Right renal cortex interstitium (tissue), 3 donors: ENCODE data around the gene PUS10. TPM values are rescaled to one million over a fixed set of nuclear protein-coding genes. Genes with fewer than 3 reads are reported as not detected.

ENCODE experiments used
- DNase-seq, 3 donors: peaks; one replicate each; pipeline ENCODE4 v3.0.0-alpha.2; 2013; ENCODE audit warnings: low read depth in 3 of 3, low spot score in 2 of 3
- polyA plus RNA-seq, 3 donors: library from polyadenylated mRNA; unstranded; fragments of 120-200 nt; gene quantifications; one replicate each; pipeline ENCODE4 v1.2.1, GENCODE V29; 2013; ENCODE audit not compliant: insufficient read length in 3 of 3

Gene PUS10
- polyA plus RNA-seq, 3 donors: 10.6 to 13.1 (median 11.9) TPM

GRCh38 chr2:60974652-60975051 is 43.4 kb downstream of the PUS10 start:
- DNase-seq: no peak

- no peak for DNase-seq
Observed at GRCh38 chr2:60973705-60974104, 44.4 kb downstream of the PUS10 start.

GRCh38 chr2:60972889-60973656 is 45.0 kb downstream of the PUS10 start:
- no peak for DNase-seq

- no peak for DNase-seq
Observed at GRCh38 chr2:60966507-60967405, 51.3 kb downstream of the PUS10 start.

GRCh38 chr2:60965499-60965785 is 52.6 kb downstream of the PUS10 start:
- no peak for DNase-seq

- DNase-seq: no peak
Observed at GRCh38 chr2:60964651-60965498, 53.2 kb downstream of the PUS10 start.

GRCh38 chr2:60963190-60963589 is 54.9 kb downstream of the PUS10 start:
- no peak for DNase-seq

- no peak for DNase-seq
Observed at GRCh38 chr2:60962528-60962927, 55.5 kb downstream of the PUS10 start.

GRCh38 chr2:60961457-60961856 is 56.6 kb downstream of the PUS10 start:
- DNase-seq: no peak

GRCh38 chr2:60960706-60961105 is 57.3 kb downstream of the PUS10 start:
- DNase-seq: no peak

- no peak for DNase-seq
Observed at GRCh38 chr2:60959501-60959900, 58.6 kb downstream of the PUS10 start.

GRCh38 chr2:60958800-60959199 is 59.3 kb downstream of the PUS10 start:
- no peak for DNase-seq

GRCh38 chr2:60958361-60958760 is 59.7 kb downstream of the PUS10 start:
- DNase-seq: no peak

GRCh38 chr2:60957643-60958042 is 60.4 kb downstream of the PUS10 start:
- no peak for DNase-seq

GRCh38 chr2:60957224-60957623 is 60.8 kb downstream of the PUS10 start:
- DNase-seq: no peak

GRCh38 chr2:60954139-60954538 is 63.9 kb downstream of the PUS10 start:
- DNase-seq: no peak

GRCh38 chr2:60948926-60949579 is 69.0 kb downstream of the PUS10 start:
- DNase-seq: no peak

- DNase-seq: no peak
Observed at GRCh38 chr2:60948161-60948560, 69.9 kb downstream of the PUS10 start.

GRCh38 chr2:60947056-60947455 is 71.0 kb downstream of the PUS10 start:
- DNase-seq: no peak

- no peak for DNase-seq
Observed at GRCh38 chr2:60945341-60945740, 72.7 kb downstream of the PUS10 start.

GRCh38 chr2:60939622-60940021 is 78.4 kb downstream of the PUS10 start:
- no peak for DNase-seq
